WTC11 (cell line): ENCODE measurements around the gene CNPY1.

Source experiments
- ATF6 ChIP-seq: sonication (generic); formaldehyde crosslinking; IDR thresholded peaks from 2 replicates; pipeline ENCODE4 v1.8.1; 2023; ENCODE audit warnings: mild to moderate bottlenecking, missing genetic modification reagents
- FOXP4 ChIP-seq: sonication (generic); formaldehyde crosslinking; IDR thresholded peaks from 2 replicates; pipeline ENCODE4 v1.8.0; 2022; ENCODE audit warnings: mild to moderate bottlenecking, missing genetic modification reagents
- IRF2 ChIP-seq: sonication (generic); formaldehyde crosslinking; IDR thresholded peaks from 2 replicates; pipeline ENCODE4 v1.8.0; 2022; ENCODE audit warnings: low read depth, missing genetic modification reagents, borderline replicate concordance

- TF ChIP-seq IRF2 (CRISPR knock-in tag) (no peak), FOXP4 (CRISPR knock-in tag) (no peak), ATF6 (no peak)
Measured at GRCh38 chr7:155576900-155577508, 30.6 kb upstream of the CNPY1 start.
